Pancreas (tissue), 10 donors: Measurements from ENCODE around the gene TNS3. TPM values are rescaled to one million over a fixed set of nuclear protein-coding genes. Genes with fewer than 3 reads are reported as not detected.

Source experiments
- ATAC-seq, 4 donors: fragments of 200-7000 bp; cut with Tn5 transposase; one replicate each; pipeline versions ENCODE4 v1.8.0 to v1.9.1; 2020; ENCODE audit warnings: mild to moderate bottlenecking in 4 of 4, moderate library complexity in 4 of 4
- DNase-seq, 6 donors: peaks; one replicate each; pipeline ENCODE4 v3.0.0-alpha.2; 2020
- FAIRE-seq: peaks from 2 replicates; lab custom pipeline; 2012; peaks lifted over from hg19 to GRCh38; lab: Jason Lieb, UNC
- H3K27ac ChIP-seq, 4 donors: fragments of 200-600 bp; sonication (generic); 1 replicate in 3 of 4; 2 replicates in 1 of 4; pipeline versions ENCODE4 v1.5.0 to v1.8.0; 2020
- H3K27me3 ChIP-seq, 4 donors: fragments of 200-600 bp; one replicate each; pipeline ENCODE4 v1.8.0; 2021
- H3K36me3 ChIP-seq, 3 donors: fragments of 200-600 bp; sonication (generic) in 1 of 3; one replicate each; pipeline versions ENCODE4 v1.5.0 to v1.8.0; 2020 to 2021
- H3K4me1 ChIP-seq, 3 donors: fragments of 200-600 bp; one replicate each; pipeline ENCODE4 v1.8.0; 2021
- H3K4me3 ChIP-seq, 4 donors: fragments of 200-600 bp; sonication (generic) in 2 of 4; one replicate each; pipeline versions ENCODE4 v1.5.0 to v1.8.0; 2020 to 2021
- H3K9me3 ChIP-seq, 4 donors: fragments of 200-600 bp; one replicate each; pipeline ENCODE4 v1.8.0; 2021
- WGBS, 2 donors: extraction: QIAGEN DNeasy Blood & Tissue Kit; methylation state at CpG; one replicate each; pipeline ENCODE4 v1.1.7; 2013; 5-methylcytosine and 5-hydroxymethylcytosine counted together
- intact Hi-C, 3 donors: fragments of 100-400 bp; cut with DNase I; formaldehyde crosslinking; loops; one replicate each; pipeline versions ENCODE4 v1.11.1 to v1.14.2; 2022
- polyA plus RNA-seq, 2 donors: library from polyadenylated mRNA; stranded (reverse); fragments of 200-250 nt; gene quantifications; one replicate each; pipeline ENCODE4 v1.2.3, GENCODE V29; 2013
- total RNA-seq, 6 donors: library from RNA; stranded (reverse); fragmentation: NEBNext Ultra II Directional in 4 of 6; extraction: Animal tissue kit (Norgen Biotek cat#: 25700) in 4 of 6; gene quantifications; one replicate each; pipeline versions ENCODE4 v1.2.1 to v1.2.4, GENCODE V29; 2021 to 2023
- TF ChIP-seq, protein P1 (sequence below), 4 donors: fragments of 200-600 bp; sonication (generic) in 3 of 4; IDR thresholded peaks; one replicate each; pipeline versions ENCODE4 v1.5.0 to v1.8.0; 2021; ENCODE audit warnings: antibody characterized with exemption in 4 of 4
- donor health status: healthy with polysubstance abuse.
- donor health status: DM: no; HTN: no; CAD: no; lungs with moderate emphysema.
- donor health status: DM: no; HTN: no; CAD: no.
- donor health status: control.
- donor health status: control.
- donor health status: Bipolar disorder and iron deficiency.
- donor health status: DM: yes; HTN: yes; CAD: no.
- donor health status: DM: no; HTN: no; CAD: no.
- donor health status: DM: no; HTN: no; CAD: no.
- donor health status: DM: yes; HTN: yes; CAD: no.

The TNS3 gene
- total and polyA plus RNA-seq, 8 donors, result 28.0 to 125 (median 91.2) TPM

DNA sequence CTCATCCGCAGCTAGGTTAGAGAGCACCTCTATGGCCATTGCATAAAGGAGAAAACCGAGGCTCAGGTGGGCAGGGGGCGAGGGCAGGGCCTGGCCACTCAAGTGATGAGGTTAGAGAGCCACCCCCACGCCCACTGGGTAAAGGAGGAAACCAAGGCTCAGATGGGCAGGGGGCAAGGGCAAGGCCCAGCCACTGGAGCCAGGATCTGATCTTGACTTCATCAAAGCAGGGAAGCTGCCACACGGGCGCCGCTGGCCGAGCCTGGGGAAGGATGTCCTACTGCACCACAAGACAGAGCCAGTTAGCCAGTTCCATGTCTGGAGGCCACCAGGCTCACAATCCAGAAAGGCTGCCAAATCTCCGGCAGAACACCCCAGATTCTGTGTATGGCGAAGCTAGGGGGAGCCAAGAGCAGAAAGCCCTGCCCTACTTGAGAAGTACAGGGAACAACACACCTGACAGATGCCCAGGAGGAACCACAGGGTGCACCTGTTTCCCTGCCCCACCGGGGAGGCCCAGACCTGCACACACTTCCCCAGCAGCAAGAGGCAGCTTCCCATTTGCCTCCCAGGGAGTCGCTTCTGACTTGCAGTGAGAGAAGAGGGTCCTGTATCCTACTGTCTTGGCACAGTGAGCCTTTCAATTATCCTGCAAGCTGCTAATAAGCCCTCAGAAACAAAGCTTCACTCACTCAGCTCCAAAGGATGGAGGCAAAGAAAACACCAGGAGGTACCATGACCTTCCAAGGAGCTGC, 101.9 kb downstream of the TNS3 start:
- H3K9me3 ChIP-seq, result no peaks in the 10 kb centered on the region
- 77 to 78% methylated on average over 12 of the region's 12 CpGs for WGBS, 2 donors
- TF ChIP-seq, protein P1, sequence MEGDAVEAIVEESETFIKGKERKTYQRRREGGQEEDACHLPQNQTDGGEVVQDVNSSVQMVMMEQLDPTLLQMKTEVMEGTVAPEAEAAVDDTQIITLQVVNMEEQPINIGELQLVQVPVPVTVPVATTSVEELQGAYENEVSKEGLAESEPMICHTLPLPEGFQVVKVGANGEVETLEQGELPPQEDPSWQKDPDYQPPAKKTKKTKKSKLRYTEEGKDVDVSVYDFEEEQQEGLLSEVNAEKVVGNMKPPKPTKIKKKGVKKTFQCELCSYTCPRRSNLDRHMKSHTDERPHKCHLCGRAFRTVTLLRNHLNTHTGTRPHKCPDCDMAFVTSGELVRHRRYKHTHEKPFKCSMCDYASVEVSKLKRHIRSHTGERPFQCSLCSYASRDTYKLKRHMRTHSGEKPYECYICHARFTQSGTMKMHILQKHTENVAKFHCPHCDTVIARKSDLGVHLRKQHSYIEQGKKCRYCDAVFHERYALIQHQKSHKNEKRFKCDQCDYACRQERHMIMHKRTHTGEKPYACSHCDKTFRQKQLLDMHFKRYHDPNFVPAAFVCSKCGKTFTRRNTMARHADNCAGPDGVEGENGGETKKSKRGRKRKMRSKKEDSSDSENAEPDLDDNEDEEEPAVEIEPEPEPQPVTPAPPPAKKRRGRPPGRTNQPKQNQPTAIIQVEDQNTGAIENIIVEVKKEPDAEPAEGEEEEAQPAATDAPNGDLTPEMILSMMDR (IDR thresholded peaks at IDR 0.05), result no peak
- DNase-seq (no peak), FAIRE-seq (no peak), ATAC-seq (no peak)
- no peak overlapping the region for H3K4me3 ChIP-seq
- H3K36me3 ChIP-seq, result no peaks in the 10 kb centered on the region
- peak overlapping the region; percentile 15 to 89 (median 58) for H3K27ac ChIP-seq
- peaks cover 78 to 90% (median 82%) of the 10 kb centered on the region in 3 donors for H3K4me1 ChIP-seq
- H3K27me3 ChIP-seq, result no peaks in the 10 kb centered on the region
- intact Hi-C loops, result loop anchor here in 1 of 3 donors (5.0 kb wide), 1 partner anchor 92 kb away; no protein-coding TSS in a partner anchor

DNA sequence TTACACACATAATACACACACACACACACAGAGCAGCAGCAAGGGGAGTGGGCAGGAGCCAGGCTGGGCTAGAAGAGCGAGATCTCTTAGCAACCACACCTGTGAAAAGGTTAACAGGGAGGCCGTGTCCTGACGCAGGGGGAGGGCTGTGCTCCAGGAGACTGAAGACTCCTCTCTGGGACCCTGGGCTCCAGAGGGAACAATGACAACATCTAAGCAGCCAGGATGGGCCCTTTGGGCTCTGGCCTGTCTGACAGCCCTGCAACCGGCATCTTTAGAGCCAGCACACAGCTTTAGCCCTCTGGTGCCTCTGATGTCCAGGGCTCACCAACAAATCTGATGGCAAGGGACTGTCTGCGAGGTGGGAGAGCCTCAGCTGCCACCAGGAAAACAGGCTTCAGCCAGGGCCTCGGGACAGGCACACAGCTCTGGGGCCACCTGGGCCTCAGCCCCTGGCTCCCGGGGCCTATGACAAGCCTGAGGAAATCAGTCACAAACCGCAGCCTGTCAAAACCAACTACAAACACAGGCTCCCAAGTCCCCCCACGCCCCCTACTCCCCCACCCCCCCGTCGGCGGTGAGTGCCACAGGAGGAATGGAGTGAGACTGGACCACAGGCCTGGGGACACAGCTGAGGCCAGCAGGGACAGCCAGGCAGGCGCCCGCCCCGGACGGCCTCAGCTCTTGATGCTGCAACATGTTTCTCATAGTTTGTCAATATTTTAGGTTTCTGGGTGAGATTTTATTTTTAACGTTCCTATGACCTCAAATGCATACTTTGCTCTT, 102.8 kb downstream of the TNS3 start:
- Histone ChIP-seq H3K27ac (peak overlapping the region in 3 of 4 donors; percentile 27 to 89 (median 50)), H3K36me3 (no peaks in the 10 kb centered on the region), H3K9me3 (no peaks in the 10 kb centered on the region), H3K27me3 (no peaks in the 10 kb centered on the region), H3K4me3 (no peak overlapping the region), H3K4me1 (peaks cover 79 to 90% (median 82%) of the 10 kb centered on the region in 3 donors)
- no peak for ATAC-seq
- intact Hi-C loops, result loop anchor here in 1 of 3 donors (5.0 kb wide), 1 partner anchor 93 kb away; no protein-coding TSS in a partner anchor
- TF ChIP-seq, protein P1 (IDR thresholded peaks at IDR 0.05), result no peak
- DNase-seq, result no peak
- no peak for FAIRE-seq
- WGBS, 2 donors, result 51 to 57% methylated on average over 17 of the region's 17 CpGs

DNA sequence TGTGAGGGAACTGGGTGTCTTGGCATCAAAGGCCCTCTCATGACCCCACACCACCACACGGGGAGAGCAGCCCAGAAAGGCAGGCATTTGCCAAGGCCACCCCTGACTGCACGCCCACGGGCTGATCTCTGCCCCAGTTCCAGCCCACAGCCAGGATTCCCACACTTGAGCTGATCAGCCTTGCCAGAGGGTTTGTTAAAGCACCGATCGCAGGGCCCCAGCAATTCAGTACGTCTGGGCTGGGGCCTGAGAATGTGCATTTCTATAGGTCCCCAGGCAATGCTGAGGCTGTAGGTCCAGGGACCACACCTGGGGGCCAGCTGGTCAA, 103.9 kb downstream of the TNS3 start:
- H3K9me3 ChIP-seq, result no peaks in the 10 kb centered on the region
- intact Hi-C loops, result loop anchor here in 1 of 3 donors (5.0 kb wide), 1 partner anchor 94 kb away; no protein-coding TSS in a partner anchor
- DNase-seq (peak in 2 of 6 donors; percentile 56 to 64), FAIRE-seq (no peak), ATAC-seq (no peak)
- no peak overlapping the region for H3K4me3 ChIP-seq
- TF ChIP-seq, protein P1 (IDR thresholded peaks at IDR 0.05), result no peak
- WGBS, 2 donors, result 6 to 11% methylated on average over 6 of the region's 6 CpGs
- no peaks in the 10 kb centered on the region for H3K36me3 ChIP-seq
- peaks cover 79 to 90% (median 80%) of the 10 kb centered on the region in 3 donors for H3K4me1 ChIP-seq
- peak overlapping the region in 3 of 4 donors; percentile 28 to 89 (median 52) for H3K27ac ChIP-seq
- no peaks in the 10 kb centered on the region for H3K27me3 ChIP-seq

DNA sequence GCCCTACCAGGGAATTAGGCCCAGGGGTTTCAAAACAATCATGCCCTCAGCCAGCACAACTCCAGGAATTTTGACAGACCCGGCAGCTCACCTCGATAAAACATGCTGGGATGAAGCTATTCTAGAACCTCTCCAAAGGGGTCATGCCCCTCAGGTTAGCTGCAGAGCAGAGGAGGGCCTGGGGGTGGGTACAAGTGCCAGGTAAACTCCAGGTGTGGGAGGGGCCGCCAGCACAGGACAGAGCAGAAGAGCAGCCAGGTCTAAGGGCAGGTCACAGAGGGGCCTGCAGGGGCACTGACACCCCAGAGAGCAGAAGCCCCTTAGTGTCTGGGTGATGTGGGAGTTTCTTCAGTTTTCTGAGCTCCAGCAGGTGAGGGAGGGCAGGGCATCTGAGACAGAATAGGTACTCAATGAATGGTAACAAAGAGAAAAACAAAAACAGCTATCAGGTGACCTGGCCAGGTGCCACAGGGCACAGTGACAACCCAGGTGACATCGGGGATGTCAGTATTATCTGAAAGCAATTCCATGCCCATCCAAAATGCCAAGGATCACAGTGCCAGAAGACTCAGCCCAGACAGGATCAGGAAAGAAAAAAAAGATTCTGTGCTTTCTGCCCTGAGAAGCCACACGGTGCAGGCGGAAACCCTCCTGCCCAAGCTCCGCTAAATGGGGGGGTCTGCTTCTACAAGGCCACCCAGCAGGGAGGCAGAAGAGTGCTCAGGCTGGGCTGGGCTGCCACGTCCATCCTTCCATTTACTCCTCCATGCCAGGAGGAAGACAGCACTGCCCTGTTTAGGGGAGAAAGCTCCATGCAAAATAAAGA, 104.5 kb downstream of the TNS3 start:
- intact Hi-C loops, result loop anchor here in 1 of 3 donors (5.0 kb wide), 1 partner anchor 95 kb away; no protein-coding TSS in a partner anchor
- TF ChIP-seq, protein P1 (IDR thresholded peaks at IDR 0.05), result no peak
- FAIRE-seq, result no peak
- no peaks in the 10 kb centered on the region for H3K36me3 ChIP-seq
- peak overlapping the region in 3 of 4 donors; percentile 28 to 89 (median 41) for H3K27ac ChIP-seq
- no peak for ATAC-seq
- H3K9me3 ChIP-seq, result no peaks in the 10 kb centered on the region
- H3K27me3 ChIP-seq, result no peaks in the 10 kb centered on the region
- no peak overlapping the region for H3K4me3 ChIP-seq
- peaks cover 76 to 90% (median 78%) of the 10 kb centered on the region in 3 donors for H3K4me1 ChIP-seq
- WGBS, 2 donors, result 37 to 38% methylated on average over 8 of the region's 8 CpGs
- no peak for DNase-seq
